ENCODE data around the gene INPP5A.

Gene INPP5A

DNA sequence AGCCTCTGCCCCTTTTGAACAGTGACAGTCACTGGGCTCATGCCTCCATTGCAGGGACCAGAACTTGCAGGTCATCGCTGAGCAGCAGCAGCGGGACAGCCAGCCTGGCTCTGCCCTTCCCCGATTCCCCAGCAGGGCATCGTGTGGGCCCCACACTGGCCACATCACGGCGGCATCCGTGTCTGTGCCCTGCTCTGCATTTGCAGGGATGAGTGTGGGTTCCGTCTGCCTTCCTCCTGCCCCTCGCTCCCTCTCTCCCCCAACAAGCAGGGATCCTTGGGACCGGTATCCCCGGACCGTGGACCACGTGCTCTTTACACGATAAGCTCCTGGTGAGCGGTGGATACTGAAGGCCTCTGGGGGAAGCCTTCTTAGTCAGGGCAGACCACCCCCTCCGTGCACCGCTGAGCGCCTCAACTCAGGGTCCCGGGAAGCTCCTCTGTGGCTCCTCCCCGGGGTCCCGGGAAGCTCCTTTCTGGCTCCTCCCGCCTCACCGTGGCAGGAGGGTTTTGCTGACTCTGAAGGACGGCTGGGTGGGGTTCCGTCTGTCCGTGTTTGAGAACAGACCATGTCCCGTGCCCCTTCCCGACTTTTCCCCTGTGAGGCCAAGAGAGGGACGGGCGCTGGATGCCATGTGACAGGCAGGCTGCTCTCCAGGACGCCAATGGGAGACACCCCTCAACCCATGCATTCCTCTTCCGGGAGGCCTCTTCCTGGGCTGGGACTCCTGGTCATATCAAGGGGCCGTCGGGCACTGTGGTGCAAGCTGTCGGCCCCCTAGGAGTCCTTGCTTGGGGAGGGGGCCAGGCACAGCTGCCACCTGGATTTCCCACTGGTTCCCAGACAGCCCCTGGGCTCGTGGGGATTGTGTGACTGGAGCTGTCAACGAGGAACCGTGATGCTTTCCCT, 271.9 kb downstream of the INPP5A start:
- no peak for DNase-seq (ENCODE audit: low read depth)
- TF ChIP-seq, protein P1, sequence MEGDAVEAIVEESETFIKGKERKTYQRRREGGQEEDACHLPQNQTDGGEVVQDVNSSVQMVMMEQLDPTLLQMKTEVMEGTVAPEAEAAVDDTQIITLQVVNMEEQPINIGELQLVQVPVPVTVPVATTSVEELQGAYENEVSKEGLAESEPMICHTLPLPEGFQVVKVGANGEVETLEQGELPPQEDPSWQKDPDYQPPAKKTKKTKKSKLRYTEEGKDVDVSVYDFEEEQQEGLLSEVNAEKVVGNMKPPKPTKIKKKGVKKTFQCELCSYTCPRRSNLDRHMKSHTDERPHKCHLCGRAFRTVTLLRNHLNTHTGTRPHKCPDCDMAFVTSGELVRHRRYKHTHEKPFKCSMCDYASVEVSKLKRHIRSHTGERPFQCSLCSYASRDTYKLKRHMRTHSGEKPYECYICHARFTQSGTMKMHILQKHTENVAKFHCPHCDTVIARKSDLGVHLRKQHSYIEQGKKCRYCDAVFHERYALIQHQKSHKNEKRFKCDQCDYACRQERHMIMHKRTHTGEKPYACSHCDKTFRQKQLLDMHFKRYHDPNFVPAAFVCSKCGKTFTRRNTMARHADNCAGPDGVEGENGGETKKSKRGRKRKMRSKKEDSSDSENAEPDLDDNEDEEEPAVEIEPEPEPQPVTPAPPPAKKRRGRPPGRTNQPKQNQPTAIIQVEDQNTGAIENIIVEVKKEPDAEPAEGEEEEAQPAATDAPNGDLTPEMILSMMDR (conservative IDR thresholded peaks at IDR 0.05; ENCODE audit: low read depth, low read length), result no peak
- no peak overlapping the region for H3K4me3 ChIP-seq (ENCODE audit: low read length)

DNA sequence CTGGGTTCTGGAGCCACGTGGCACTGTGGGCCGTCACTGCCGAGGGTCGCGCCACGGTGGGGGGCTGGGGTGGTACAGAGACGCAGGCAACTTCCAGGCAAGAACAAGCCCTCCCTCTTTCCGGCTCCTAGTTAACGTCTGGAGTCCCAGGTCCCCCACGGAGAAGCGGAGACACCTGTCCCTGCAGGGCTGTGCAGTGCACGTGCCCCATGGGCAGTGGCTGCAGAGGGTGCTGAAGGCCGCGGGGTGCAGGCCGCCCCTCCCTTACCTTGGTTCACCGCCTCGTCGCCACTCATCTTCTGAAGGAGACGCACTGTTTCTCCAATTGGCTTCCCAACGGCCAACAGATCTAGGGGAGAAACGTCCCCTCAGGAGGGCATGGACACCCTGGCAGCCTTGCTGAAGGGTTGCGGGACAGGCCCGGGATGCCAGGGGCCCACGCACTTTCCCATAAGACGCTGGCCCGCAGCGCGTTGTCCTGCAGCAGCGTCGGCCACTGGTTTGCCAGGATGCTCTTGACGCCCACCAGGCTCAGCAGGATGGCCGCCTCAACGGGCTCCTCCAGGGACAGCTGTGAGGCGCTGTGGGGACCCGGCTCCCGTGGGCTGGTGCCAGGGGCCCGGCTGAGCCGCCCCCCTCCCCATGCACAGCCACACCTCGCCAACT, 272.7 kb downstream of the INPP5A start:
- TF ChIP-seq, protein P1 (conservative IDR thresholded peaks at IDR 0.05; ENCODE audit: low read depth, low read length), result no peak
- DNase-seq (ENCODE audit: low read depth), result no peak
- no peak overlapping the region for H3K4me3 ChIP-seq (ENCODE audit: low read length)

- DNase-seq (ENCODE audit: low read depth), result no peak
- TF ChIP-seq, protein P1 (conservative IDR thresholded peaks at IDR 0.05; ENCODE audit: low read depth, low read length), result no peak
- no peak overlapping the region for H3K4me3 ChIP-seq (ENCODE audit: low read length)
Observed at GRCh38 chr10:132810807-132811700, 273.5 kb downstream of the INPP5A start.

DNA sequence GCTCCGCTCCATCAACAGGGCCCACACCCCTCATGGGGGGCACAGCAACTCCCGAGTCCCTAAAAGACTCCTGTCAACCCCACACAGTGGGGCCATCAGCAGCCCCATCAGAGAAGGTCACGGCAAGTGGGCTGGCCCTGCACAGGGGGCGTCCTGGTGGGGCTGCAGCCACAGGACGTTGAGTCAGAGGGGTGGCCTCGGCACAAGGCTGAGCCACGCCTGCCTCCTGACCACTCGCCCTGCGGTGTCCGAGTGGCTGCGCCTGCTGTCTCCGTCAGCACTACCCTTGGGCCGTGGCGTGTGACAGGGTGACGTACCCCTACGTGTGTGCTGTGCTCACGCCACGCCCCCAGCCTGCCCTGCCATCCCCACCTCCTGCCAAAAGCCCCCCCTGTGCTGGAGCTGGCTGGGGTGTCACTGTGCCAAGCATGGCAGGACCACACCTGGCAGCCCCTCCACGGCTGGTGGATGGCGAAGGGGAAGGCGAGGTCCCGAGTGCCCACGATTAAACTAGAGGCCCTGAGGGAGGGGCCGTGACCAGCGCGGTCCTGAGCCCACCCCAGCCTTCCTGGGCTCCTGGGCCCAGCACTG, 274.4 kb downstream of the INPP5A start:
- DNase-seq (ENCODE audit: low read depth), result no peak
- TF ChIP-seq, protein P1 (conservative IDR thresholded peaks at IDR 0.05; ENCODE audit: low read depth, low read length), result no peak
- no peak overlapping the region for H3K4me3 ChIP-seq (ENCODE audit: low read length)

- no peak for DNase-seq (ENCODE audit: low read depth)
- TF ChIP-seq, protein P1 (conservative IDR thresholded peaks at IDR 0.05; ENCODE audit: low read depth, low read length), result no peak
- H3K4me3 ChIP-seq (ENCODE audit: low read length), result no peak overlapping the region
Observed at GRCh38 chr10:132812520-132812919, 274.9 kb downstream of the INPP5A start.

GRCh38 chr10:132813001-132813401, 275.4 kb downstream of the INPP5A start:
- no peak overlapping the region for H3K4me3 ChIP-seq (ENCODE audit: low read length)
- TF ChIP-seq, protein P1 (conservative IDR thresholded peaks at IDR 0.05; ENCODE audit: low read depth, low read length), result no peak
- no peak for DNase-seq (ENCODE audit: low read depth)
